GM18526 (cell line): ENCODE measurements around the gene WNT1.

ENCODE experiments used
- POLR2A ChIP-seq: IDR thresholded peaks from 3 replicates; pipeline ENCODE4 v1.6.1; 2011; ENCODE audit not compliant: insufficient read length; ENCODE audit errors: extremely low read depth

WNT1 gene

GRCh38 chr12:49022558-49023178 lies 44.5 kb downstream of the WNT1 start:
- no peak for TF ChIP-seq POLR2A

GRCh38 chr12:49023812-49024211 lies 45.7 kb downstream of the WNT1 start:
- TF ChIP-seq POLR2A, result no peak

- TF ChIP-seq POLR2A, result no peak
Observed at GRCh38 chr12:49024543-49024942, 46.4 kb downstream of the WNT1 start.

GRCh38 chr12:49025463-49025862 lies 47.3 kb downstream of the WNT1 start:
- TF ChIP-seq POLR2A, result no peak

- no peak for TF ChIP-seq POLR2A
Observed at GRCh38 chr12:49026101-49026500, 48.0 kb downstream of the WNT1 start.

GRCh38 chr12:49026678-49027480 lies 48.8 kb downstream of the WNT1 start:
- TF ChIP-seq POLR2A, result no peak

- TF ChIP-seq POLR2A, result no peak
Observed at GRCh38 chr12:49027846-49028555, 49.9 kb downstream of the WNT1 start.

- no peak for TF ChIP-seq POLR2A
Observed at GRCh38 chr12:49028666-49029275, 50.6 kb downstream of the WNT1 start.

GRCh38 chr12:49030119-49030518 lies 52.0 kb downstream of the WNT1 start:
- TF ChIP-seq POLR2A, result no peak

GRCh38 chr12:49030714-49031572 lies 52.8 kb downstream of the WNT1 start:
- TF ChIP-seq POLR2A, result no peak

GRCh38 chr12:49031573-49032161 lies 53.5 kb downstream of the WNT1 start:
- TF ChIP-seq POLR2A, result no peak
